GM23338 (cell line): ENCODE results near the gene DLEU7. TPM values are rescaled to one million over a fixed set of nuclear protein-coding genes. Genes with fewer than 3 reads are reported as not detected.

Experiments used
- ATAC-seq: fragments of 200-7000 bp; cut with Tn5 transposase; 3 replicates; pipeline ENCODE4 v1.9.1; 2020
- DNase-seq: peaks from one replicate; pipeline ENCODE4 v3.0.0-alpha.2; 2015; ENCODE audit warnings: low spot score
- H2AFZ ChIP-seq: fragments of 200-600 bp; sonication (generic); 2 replicates; pipeline ENCODE4 v1.8.0; 2016; ENCODE audit warnings: antibody characterized with exemption, mild to moderate bottlenecking, moderate library complexity
- H3F3A ChIP-seq: fragments of 200-600 bp; sonication (generic); replicated peaks from 2 replicates; pipeline ENCODE4 v1.8.0; 2017; ENCODE audit warnings: antibody characterized with exemption, mixed run types, low read depth
- H3K27ac ChIP-seq: fragments of 200-600 bp; sonication (generic); 2 replicates; pipeline ENCODE4 v1.6.1; 2016; ENCODE audit warnings: low read depth
- H3K27me3 ChIP-seq: fragments of 200-600 bp; sonication (generic); 2 replicates; pipeline ENCODE4 v1.8.0; 2016; ENCODE audit warnings: mild to moderate bottlenecking, mixed run types, moderate library complexity; ENCODE audit not compliant: insufficient read depth
- H3K36me3 ChIP-seq: fragments of 200-600 bp; sonication (generic); 2 replicates; pipeline ENCODE4 v1.8.0; 2016; ENCODE audit warnings: mild to moderate bottlenecking; ENCODE audit not compliant: insufficient read depth
- H3K4me1 ChIP-seq: fragments of 200-600 bp; sonication (generic); 2 replicates; pipeline ENCODE4 v1.8.0; 2016; ENCODE audit warnings: mild to moderate bottlenecking, moderate library complexity; ENCODE audit not compliant: insufficient read depth
- H3K4me2 ChIP-seq: fragments of 200-600 bp; sonication (generic); 2 replicates; pipeline ENCODE4 v1.7.1; 2017; ENCODE audit warnings: mixed run types
- H3K4me3 ChIP-seq: fragments of 200-600 bp; sonication (generic); 2 replicates; pipeline ENCODE4 v1.6.1; 2016; ENCODE audit warnings: mixed run types
- H3K79me2 ChIP-seq: fragments of 200-600 bp; sonication (generic); replicated peaks from 2 replicates; pipeline ENCODE4 v1.8.0; 2017; ENCODE audit warnings: mild to moderate bottlenecking; ENCODE audit not compliant: insufficient read depth
- H3K9me2 ChIP-seq: fragments of 200-600 bp; sonication (generic); 2 replicates; pipeline ENCODE4 v1.8.0; 2017; ENCODE audit not compliant: insufficient read depth
- H4K20me1 ChIP-seq: fragments of 200-600 bp; sonication (generic); replicated peaks from 2 replicates; pipeline ENCODE4 v1.8.0; 2017; ENCODE audit warnings: mild to moderate bottlenecking; ENCODE audit not compliant: insufficient read depth
- H3K27ac Mint-ChIP-seq: 2 replicates; pipeline ENCODE4 v1.8.0; 2020; ENCODE audit warnings: inconsistent platforms, mild to moderate bottlenecking, moderate library complexity, mixed read lengths
- H3K27me3 Mint-ChIP-seq: 3 replicates; pipeline ENCODE4 v1.8.0; 2022; ENCODE audit warnings: low read depth, mild to moderate bottlenecking, moderate library complexity, mixed read lengths, inconsistent platforms; ENCODE audit not compliant: insufficient read depth, poor library complexity
- H3K36me3 Mint-ChIP-seq: 3 replicates; pipeline ENCODE4 v1.8.0; 2021; ENCODE audit warnings: low read depth, mild to moderate bottlenecking, inconsistent platforms, moderate library complexity, mixed read lengths
- H3K4me1 Mint-ChIP-seq: 3 replicates; pipeline ENCODE4 v1.8.0; 2020; ENCODE audit warnings: mild to moderate bottlenecking, inconsistent platforms, mixed read lengths
- H3K4me3 Mint-ChIP-seq: 3 replicates; pipeline ENCODE4 v1.8.0; 2021; ENCODE audit warnings: moderate library complexity, mild to moderate bottlenecking, inconsistent platforms, mixed read lengths
- H3K9me3 Mint-ChIP-seq: 3 replicates; pipeline ENCODE4 v1.8.0; 2020; ENCODE audit warnings: moderate library complexity, mild to moderate bottlenecking, inconsistent platforms, mixed read lengths
- CREB1 ChIP-seq: fragments of 250-450 bp; sonication (Bioruptor Pico); IDR thresholded peaks from 2 replicates; pipeline ENCODE4 v1.5.0; 2020; ENCODE audit warnings: low read depth, mild to moderate bottlenecking, moderate library complexity
- ETS1 ChIP-seq: IDR thresholded peaks from 2 replicates; pipeline ENCODE4 v1.6.1; 2016; ENCODE audit warnings: antibody characterized with exemption
- EZH2 ChIP-seq: fragments of 200-600 bp; sonication (generic); IDR thresholded peaks from one replicate; pipeline ENCODE4 v1.8.0; 2017; ENCODE audit warnings: antibody characterized with exemption, mild to moderate bottlenecking, low read depth; ENCODE audit not compliant: unreplicated experiment
- EZH2phosphoT487 ChIP-seq: fragments of 200-600 bp; sonication (generic); IDR thresholded peaks from one replicate; pipeline ENCODE4 v1.8.1; 2018; ENCODE audit warnings: antibody characterized with exemption; ENCODE audit not compliant: unreplicated experiment
- NANOG ChIP-seq: IDR thresholded peaks from 2 replicates; pipeline ENCODE4 v1.6.1; 2016; ENCODE audit warnings: antibody characterized with exemption, borderline replicate concordance
- POLR2AphosphoS5 ChIP-seq: IDR thresholded peaks from 2 replicates; pipeline ENCODE4 v1.6.1; 2016; ENCODE audit warnings: antibody characterized with exemption, low read depth
- ZNF114 ChIP-seq: fragments of 250-450 bp; sonication (Bioruptor Pico); IDR thresholded peaks from 2 replicates; pipeline ENCODE4 v1.5.0; 2020; ENCODE audit warnings: mild to moderate bottlenecking, moderate library complexity
- ZNF331 ChIP-seq: fragments of 250-450 bp; sonication (Bioruptor Pico); IDR thresholded peaks from 2 replicates; pipeline ENCODE4 v1.5.0; 2020; ENCODE audit warnings: low read depth, mild to moderate bottlenecking, moderate library complexity
- polyA plus RNA-seq: library from polyadenylated mRNA; unstranded; fragments of >200 nt; fragmentation: Nextera tagmentation; extraction: Ambion mirVana; gene quantifications from 2 replicates; pipeline ENCODE4 v1.2.1, GENCODE V29; 2016
- total RNA-seq: library from RNA; depleted of rRNA; stranded (reverse); fragments of >200 nt; shearing (Covaris generic); gene quantifications from 2 replicates; pipeline ENCODE4 v1.2.3, GENCODE V29; 2014
- TF ChIP-seq, protein P1 (sequence below), 2 experiments: fragments of 200-600 bp in 1 of 2; sonication (generic) in 1 of 2; conservative IDR thresholded peaks; 2 replicates each; pipeline versions ENCODE4 v1.5.1 to v1.6.1; 2016 to 2017; ENCODE audit warnings: antibody characterized with exemption in 2 of 2, low read depth in 2 of 2, mild to moderate bottlenecking in 2 of 2, moderate library complexity in 1 of 2

Gene DLEU7
- total and polyA plus RNA-seq, 2 experiments from 2014 or later = 8.7 to 11.6 TPM

- no peak for TF ChIP-seq ETS1
- no peak for TF ChIP-seq EZH2phosphoT487
These were observed 13.6 kb downstream of the DLEU7 start (continued) for GRCh38 chr13:50829896-50830295.

- no peaks in the 10 kb centered on the region for H3K36me3 ChIP-seq
- H3K9me3 Mint-ChIP-seq = peaks cover 14% of the 10 kb centered on the region
- TF ChIP-seq EZH2 (no peak), ZNF114 (no peak), NANOG (no peak), CREB1 (no peak), POLR2AphosphoS5 (no peak)
- TF ChIP-seq, protein P1, sequence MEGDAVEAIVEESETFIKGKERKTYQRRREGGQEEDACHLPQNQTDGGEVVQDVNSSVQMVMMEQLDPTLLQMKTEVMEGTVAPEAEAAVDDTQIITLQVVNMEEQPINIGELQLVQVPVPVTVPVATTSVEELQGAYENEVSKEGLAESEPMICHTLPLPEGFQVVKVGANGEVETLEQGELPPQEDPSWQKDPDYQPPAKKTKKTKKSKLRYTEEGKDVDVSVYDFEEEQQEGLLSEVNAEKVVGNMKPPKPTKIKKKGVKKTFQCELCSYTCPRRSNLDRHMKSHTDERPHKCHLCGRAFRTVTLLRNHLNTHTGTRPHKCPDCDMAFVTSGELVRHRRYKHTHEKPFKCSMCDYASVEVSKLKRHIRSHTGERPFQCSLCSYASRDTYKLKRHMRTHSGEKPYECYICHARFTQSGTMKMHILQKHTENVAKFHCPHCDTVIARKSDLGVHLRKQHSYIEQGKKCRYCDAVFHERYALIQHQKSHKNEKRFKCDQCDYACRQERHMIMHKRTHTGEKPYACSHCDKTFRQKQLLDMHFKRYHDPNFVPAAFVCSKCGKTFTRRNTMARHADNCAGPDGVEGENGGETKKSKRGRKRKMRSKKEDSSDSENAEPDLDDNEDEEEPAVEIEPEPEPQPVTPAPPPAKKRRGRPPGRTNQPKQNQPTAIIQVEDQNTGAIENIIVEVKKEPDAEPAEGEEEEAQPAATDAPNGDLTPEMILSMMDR (conservative IDR thresholded peaks at IDR 0.05; ENCODE audit: low read depth in 2 of 2) = no peak
- no peaks in the 10 kb centered on the region for H3K9me2 ChIP-seq
- peaks cover 15% of the 10 kb centered on the region; the same call in 1 of the 2 replicates for H3K79me2 ChIP-seq
- peaks cover 3% of the 10 kb centered on the region; the same call in 1 of the 2 replicates for H3K27me3 ChIP-seq
- H3K4me2 ChIP-seq = no peak overlapping the region
- H3K4me1 Mint-ChIP-seq = peaks cover 3% of the 10 kb centered on the region; the same call in 2 of the 3 replicates
- no peaks in the 10 kb centered on the region for H3F3A ChIP-seq
- H4K20me1 ChIP-seq = no peaks in the 10 kb centered on the region; the same call in none of the 2 replicates
- peaks cover 23% of the 10 kb centered on the region for H3K36me3 Mint-ChIP-seq
- peaks cover 4% of the 10 kb centered on the region for H3K27me3 Mint-ChIP-seq
- no peak overlapping the region for H3K4me3 ChIP-seq
- no peak overlapping the region for H3K27ac Mint-ChIP-seq
- no peak for DNase-seq
- no peak for ATAC-seq
- no peak overlapping the region for H2AFZ ChIP-seq
- H3K4me1 ChIP-seq = no peaks in the 10 kb centered on the region
- no peak overlapping the region for H3K4me3 Mint-ChIP-seq
- no peak overlapping the region for H3K27ac ChIP-seq
These were observed 14.3 kb downstream of the DLEU7 start for GRCh38 chr13:50829226-50829625.

GRCh38 chr13:50826035-50826434, 17.5 kb downstream of the DLEU7 start:
- DNase-seq = peak; percentile 26
- H3K9me3 Mint-ChIP-seq = no peaks in the 10 kb centered on the region
- TF ChIP-seq, protein P1 (conservative IDR thresholded peaks at IDR 0.05; ENCODE audit: low read depth in 2 of 2) = no peak
- TF ChIP-seq POLR2AphosphoS5 (no peak), ZNF331 (CRISPR knock-in tag) (no peak)

More at GRCh38 chr13:50826035-50826434, 17.5 kb downstream of the DLEU7 start:
- no peaks in the 10 kb centered on the region; the same call in none of the 2 replicates for H4K20me1 ChIP-seq
- peaks cover under 1% of the 10 kb centered on the region; the same call in 1 of the 2 replicates for H3K79me2 ChIP-seq
- Mint-ChIP-seq H3K4me1 (peaks cover 3% of the 10 kb centered on the region; the same call in 2 of the 3 replicates), H3K4me3 (no peak overlapping the region), H3K27ac (no peak overlapping the region), H3K36me3 (no peaks in the 10 kb centered on the region), H3K27me3 (peaks cover 8% of the 10 kb centered on the region)
- H3K9me2 ChIP-seq = no peaks in the 10 kb centered on the region
- no peak overlapping the region for H3K4me2 ChIP-seq
- H3K27me3 ChIP-seq = peaks cover 3% of the 10 kb centered on the region; the same call in 1 of the 2 replicates
- H2AFZ ChIP-seq = no peak overlapping the region
- H3K4me3 ChIP-seq = no peak overlapping the region
- H3K27ac ChIP-seq = no peak overlapping the region
- H3F3A ChIP-seq = no peaks in the 10 kb centered on the region
- H3K4me1 ChIP-seq = no peaks in the 10 kb centered on the region
- H3K36me3 ChIP-seq = no peaks in the 10 kb centered on the region
- peak; percentile 70 for ATAC-seq
